Osteoblast (primary cell): Measurements from ENCODE around the gene DTX3. TPM values are rescaled to one million over a fixed set of nuclear protein-coding genes. Genes with fewer than 3 reads are reported as not detected.

Experiments used
- DNase-seq: peaks from one replicate; pipeline ENCODE4 v3.0.0; 2011; ENCODE audit warnings: low spot score, mixed read lengths; ENCODE audit not compliant: insufficient read length; ENCODE audit errors: missing footprints
- H2AFZ ChIP-seq: 2 replicates; pipeline ENCODE4 v1.6.0; 2011; ENCODE audit warnings: mild to moderate bottlenecking, low read length
- H3K27ac ChIP-seq: 2 replicates; pipeline ENCODE4 v1.5.1; 2011; ENCODE audit warnings: mild to moderate bottlenecking, low read depth, low read length, moderate library complexity
- H3K27me3 ChIP-seq: 2 replicates; pipeline ENCODE4 v1.6.0; 2012; ENCODE audit warnings: mild to moderate bottlenecking, control low read depth, inconsistent platforms, low read length, moderate library complexity; ENCODE audit not compliant: insufficient read depth
- H3K36me3 ChIP-seq: 2 replicates; pipeline ENCODE4 v1.5.1; 2011; ENCODE audit warnings: mild to moderate bottlenecking, low read length, control low read depth, moderate library complexity; ENCODE audit not compliant: insufficient read depth
- H3K4me1 ChIP-seq: 2 replicates; pipeline ENCODE4 v1.5.1; 2011; ENCODE audit warnings: mild to moderate bottlenecking, low read length, control low read depth, moderate library complexity; ENCODE audit not compliant: insufficient read depth
- H3K4me2 ChIP-seq: 2 replicates; pipeline ENCODE4 v1.6.0; 2011; ENCODE audit warnings: mild to moderate bottlenecking, low read length; ENCODE audit not compliant: insufficient read depth
- H3K4me3 ChIP-seq: fragments of 200-600 bp; sonication (generic); 3 replicates; pipeline ENCODE4 v1.5.1; 2012; ENCODE audit warnings: mild to moderate bottlenecking, low read length, inconsistent platforms; ENCODE audit not compliant: insufficient read depth
- H3K79me2 ChIP-seq: 2 replicates; pipeline ENCODE4 v1.6.0; 2012; ENCODE audit warnings: mild to moderate bottlenecking, low read length, control low read depth, inconsistent platforms; ENCODE audit not compliant: insufficient read depth
- H3K9me3 ChIP-seq: 2 replicates; pipeline ENCODE4 v1.5.1; 2011; ENCODE audit warnings: low read depth, low read length, control low read depth
- H4K20me1 ChIP-seq: 2 replicates; pipeline ENCODE4 v1.6.0; 2012; ENCODE audit warnings: mild to moderate bottlenecking, low read length, control low read depth; ENCODE audit not compliant: insufficient read depth
- total RNA-seq: library from RNA; depleted of rRNA; stranded (reverse); fragments of >200 nt; gene quantifications from 2 replicates; pipeline ENCODE4 v1.2.3, GENCODE V29; 2012
- TF ChIP-seq, protein P1 (sequence below): IDR thresholded peaks from 2 replicates; pipeline ENCODE4 v1.5.1; 2011; ENCODE audit warnings: mild to moderate bottlenecking, low read depth, low read length, moderate library complexity; ENCODE audit errors: extremely low read depth

The DTX3 gene
- total RNA-seq, 1 donor = 21.4 TPM

DNA sequence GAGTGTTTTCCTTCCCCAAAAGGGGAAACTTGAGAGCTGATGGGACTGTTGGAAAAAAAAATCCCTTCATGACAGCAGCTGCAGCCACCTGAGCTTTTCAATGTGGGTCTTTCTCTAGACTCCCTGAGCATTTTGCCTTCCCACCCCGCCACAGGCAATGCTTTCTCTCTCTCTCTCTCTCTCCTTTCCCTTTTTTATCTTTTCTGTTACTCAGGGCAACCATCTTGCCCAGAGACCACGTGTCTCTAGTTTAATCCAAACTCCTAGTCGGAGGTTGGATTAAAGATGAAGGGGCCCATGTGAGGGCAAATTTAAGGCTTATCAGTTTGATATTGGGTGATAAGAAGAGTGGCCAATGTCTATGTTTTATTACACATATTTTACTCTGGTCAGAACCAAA is 54.3 kb downstream of the DTX3 start:
- H3K4me1 ChIP-seq = no peaks in the 10 kb centered on the region
- H3K27ac ChIP-seq = no peak overlapping the region
- H3K9me3 ChIP-seq = no peaks in the 10 kb centered on the region
- no peaks in the 10 kb centered on the region for H3K27me3 ChIP-seq
- H2AFZ ChIP-seq = no peak overlapping the region
- no peaks in the 10 kb centered on the region for H3K79me2 ChIP-seq
- TF ChIP-seq, protein P1, sequence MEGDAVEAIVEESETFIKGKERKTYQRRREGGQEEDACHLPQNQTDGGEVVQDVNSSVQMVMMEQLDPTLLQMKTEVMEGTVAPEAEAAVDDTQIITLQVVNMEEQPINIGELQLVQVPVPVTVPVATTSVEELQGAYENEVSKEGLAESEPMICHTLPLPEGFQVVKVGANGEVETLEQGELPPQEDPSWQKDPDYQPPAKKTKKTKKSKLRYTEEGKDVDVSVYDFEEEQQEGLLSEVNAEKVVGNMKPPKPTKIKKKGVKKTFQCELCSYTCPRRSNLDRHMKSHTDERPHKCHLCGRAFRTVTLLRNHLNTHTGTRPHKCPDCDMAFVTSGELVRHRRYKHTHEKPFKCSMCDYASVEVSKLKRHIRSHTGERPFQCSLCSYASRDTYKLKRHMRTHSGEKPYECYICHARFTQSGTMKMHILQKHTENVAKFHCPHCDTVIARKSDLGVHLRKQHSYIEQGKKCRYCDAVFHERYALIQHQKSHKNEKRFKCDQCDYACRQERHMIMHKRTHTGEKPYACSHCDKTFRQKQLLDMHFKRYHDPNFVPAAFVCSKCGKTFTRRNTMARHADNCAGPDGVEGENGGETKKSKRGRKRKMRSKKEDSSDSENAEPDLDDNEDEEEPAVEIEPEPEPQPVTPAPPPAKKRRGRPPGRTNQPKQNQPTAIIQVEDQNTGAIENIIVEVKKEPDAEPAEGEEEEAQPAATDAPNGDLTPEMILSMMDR = no peak
- no peaks in the 10 kb centered on the region for H3K36me3 ChIP-seq
- no peaks in the 10 kb centered on the region for H4K20me1 ChIP-seq
- H3K4me3 ChIP-seq = no peak overlapping the region
- H3K4me2 ChIP-seq = no peak overlapping the region
- DNase-seq = no peak

Other genes starting within 250 kb of the DTX3 start
- 23.2 and 25.0 TPM in 2 replicates for gene R3HDM2, start 173.8 kb upstream of the DTX3 start, total RNA-seq
- not detected in 2 replicates for gene INHBC, start 170.0 kb upstream of the DTX3 start, total RNA-seq
- gene INHBE, start 149.5 kb upstream of the DTX3 start, total RNA-seq = 0.88 and 3.3 TPM in 2 replicates
- gene GLI1, start 145.0 kb upstream of the DTX3 start, total RNA-seq = 0.29 and 0.36 TPM in 2 replicates
- 0.29 and 0.36 TPM in 2 replicates for gene ARHGAP9, start 125.0 kb upstream of the DTX3 start, total RNA-seq
- 171 and 187 TPM in 2 replicates for gene MARS1, start 116.8 kb upstream of the DTX3 start, total RNA-seq
- gene DDIT3, start 84.3 kb upstream of the DTX3 start, total RNA-seq = 118 and 136 TPM in 2 replicates
- gene MBD6, start 82.0 kb upstream of the DTX3 start, total RNA-seq = 5.0 and 5.8 TPM in 2 replicates
- 123 and 129 TPM in 2 replicates for gene DCTN2, start 57.6 kb upstream of the DTX3 start, total RNA-seq
- 0.29 and 0.36 TPM in 2 replicates for gene KIF5A, start 54.8 kb upstream of the DTX3 start, total RNA-seq
- 32.4 and 36.6 TPM in 2 replicates for gene PIP4K2C, start 13.6 kb upstream of the DTX3 start, total RNA-seq
- 20.6 and 23.9 TPM in 2 replicates for gene ARHGEF25, start 6.6 kb downstream of the DTX3 start, total RNA-seq
- gene B4GALNT1, start 28.4 kb downstream of the DTX3 start, total RNA-seq = 1.1 and 2.9 TPM in 2 replicates
- 152 and 211 TPM in 2 replicates for gene OS9, start 89.3 kb downstream of the DTX3 start, total RNA-seq
- 0.29 and 0.72 TPM in 2 replicates for gene AGAP2, start 133.9 kb downstream of the DTX3 start, total RNA-seq
- gene TSPAN31, start 140.2 kb downstream of the DTX3 start, total RNA-seq = 37.4 and 41.6 TPM in 2 replicates
- gene CDK4, start 147.5 kb downstream of the DTX3 start, total RNA-seq = 275 and 293 TPM in 2 replicates
- 0.59 and 0.72 TPM in 2 replicates for gene MARCHF9, start 150.3 kb downstream of the DTX3 start, total RNA-seq
- gene CYP27B1, start 162.3 kb downstream of the DTX3 start, total RNA-seq = 0.29 and 0.36 TPM in 2 replicates
- 2.9 TPM in 2 replicates for gene METTL1, start 167.3 kb downstream of the DTX3 start, total RNA-seq
- gene EEF1AKMT3, start 167.8 kb downstream of the DTX3 start, total RNA-seq = 8.3 and 8.8 TPM in 2 replicates
- gene TSFM, start 178.0 kb downstream of the DTX3 start, total RNA-seq = 18.1 and 18.3 TPM in 2 replicates
- 5.4 and 7.1 TPM in 2 replicates for gene AVIL, start 213.9 kb downstream of the DTX3 start, total RNA-seq
- 105 and 116 TPM in 2 replicates for gene CTDSP2, start 241.9 kb downstream of the DTX3 start, total RNA-seq